Activated naive CD8-positive, alpha-beta T cell treated with anti-CD3 and anti-CD28 coated beads for 36 hours (primary cell): ENCODE data around the gene MYO18A. TPM values are rescaled to one million over a fixed set of nuclear protein-coding genes. Genes with fewer than 3 reads are reported as not detected.

Experiments
- DNase-seq: peaks from one replicate; pipeline ENCODE4 v3.0.0; 2021
- H3K27ac Mint-ChIP-seq: one replicate; pipeline ENCODE4 v1.8.0; 2022; ENCODE audit warnings: mild to moderate bottlenecking, moderate library complexity, mixed read lengths
- H3K27me3 Mint-ChIP-seq: one replicate; pipeline ENCODE4 v1.8.0; 2022; ENCODE audit warnings: mild to moderate bottlenecking, mixed read lengths
- H3K36me3 Mint-ChIP-seq: one replicate; pipeline ENCODE4 v1.8.0; 2021; ENCODE audit warnings: mild to moderate bottlenecking, mixed read lengths
- H3K4me1 Mint-ChIP-seq: one replicate; pipeline ENCODE4 v1.8.0; 2021; ENCODE audit warnings: mixed read lengths
- H3K4me3 Mint-ChIP-seq: one replicate; pipeline ENCODE4 v1.8.0; 2022; ENCODE audit warnings: mild to moderate bottlenecking, moderate library complexity, mixed read lengths
- H3K9me3 Mint-ChIP-seq: one replicate; pipeline ENCODE4 v1.8.0; 2022; ENCODE audit warnings: mixed read lengths
- total RNA-seq, 2 experiments: library from RNA; stranded (reverse); gene quantifications; one replicate each; pipeline ENCODE4 v1.2.3, GENCODE V29; 2021

MYO18A gene
- total RNA-seq, 2 experiments from 2014 or later = 23.6 to 24.2 TPM

GRCh38 chr17:29085223-29085622, 95.0 kb downstream of the MYO18A start:
- Mint-ChIP-seq H3K36me3 (peaks cover 8% of the 10 kb centered on the region), H3K4me1 (no peaks in the 10 kb centered on the region), H3K27ac (no peak overlapping the region), H3K9me3 (no peaks in the 10 kb centered on the region), H3K4me3 (no peak overlapping the region), H3K27me3 (no peaks in the 10 kb centered on the region)
- no peak for DNase-seq

- H3K27me3 Mint-ChIP-seq = no peaks in the 10 kb centered on the region
- no peak overlapping the region for H3K4me3 Mint-ChIP-seq
- H3K27ac Mint-ChIP-seq = no peak overlapping the region
- DNase-seq = no peak
- no peaks in the 10 kb centered on the region for H3K4me1 Mint-ChIP-seq
- no peaks in the 10 kb centered on the region for H3K9me3 Mint-ChIP-seq
- peaks cover 8% of the 10 kb centered on the region for H3K36me3 Mint-ChIP-seq
These were observed 95.6 kb downstream of the MYO18A start for GRCh38 chr17:29084541-29085146.

DNA sequence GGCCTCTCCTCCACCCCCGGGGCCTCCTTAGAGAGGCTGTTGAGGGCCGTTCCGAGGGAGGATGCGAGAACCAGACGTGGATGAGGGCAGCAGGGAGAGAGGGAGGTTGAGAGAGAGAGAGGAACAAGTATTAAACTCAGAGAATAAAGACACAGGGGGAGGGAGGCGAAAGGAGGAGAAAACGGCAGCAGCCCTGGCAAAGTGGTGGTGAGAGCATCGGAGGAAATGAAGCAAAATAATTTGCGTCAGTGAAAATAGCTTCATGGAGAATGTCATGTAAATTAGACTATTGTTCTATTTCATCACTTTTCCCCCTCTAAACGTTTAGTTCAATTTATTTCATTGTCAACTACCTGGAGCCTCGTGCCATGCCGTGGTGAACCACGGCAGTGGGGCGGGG, 99.2 kb downstream of the MYO18A start:
- H3K9me3 Mint-ChIP-seq = no peaks in the 10 kb centered on the region
- H3K27me3 Mint-ChIP-seq = no peaks in the 10 kb centered on the region
- H3K4me3 Mint-ChIP-seq = no peak overlapping the region
- H3K36me3 Mint-ChIP-seq = peaks cover 4% of the 10 kb centered on the region
- peak overlapping the region; percentile 6 for H3K27ac Mint-ChIP-seq
- no peak for DNase-seq
- no peaks in the 10 kb centered on the region for H3K4me1 Mint-ChIP-seq

- DNase-seq = no peak
- Mint-ChIP-seq H3K27me3 (no peaks in the 10 kb centered on the region), H3K27ac (no peak overlapping the region), H3K9me3 (no peaks in the 10 kb centered on the region), H3K4me1 (no peaks in the 10 kb centered on the region), H3K36me3 (peaks cover 4% of the 10 kb centered on the region), H3K4me3 (no peak overlapping the region)
These were observed 99.9 kb downstream of the MYO18A start for GRCh38 chr17:29080323-29080722.

DNA sequence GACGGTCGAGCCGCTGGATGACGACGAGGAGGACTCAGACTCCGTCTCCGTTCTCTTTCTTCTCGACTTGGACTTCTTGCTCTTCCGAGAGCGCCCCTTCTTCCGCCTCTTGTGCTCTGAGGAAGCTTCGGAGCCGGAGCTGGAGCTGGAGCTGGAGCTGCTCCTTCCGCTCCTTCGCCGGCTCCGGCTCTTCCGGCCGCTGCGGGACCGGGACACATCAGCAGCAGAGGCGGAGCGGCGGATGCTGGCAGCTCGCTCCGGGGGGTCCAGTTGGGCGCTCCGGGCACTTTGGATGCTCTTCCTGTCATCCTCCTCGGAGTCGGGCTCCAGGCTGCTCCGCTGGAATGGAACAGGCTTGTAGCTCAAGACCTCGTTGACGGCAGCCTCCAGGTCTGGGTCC, 100.3 kb downstream of the MYO18A start:
- no peaks in the 10 kb centered on the region for H3K27me3 Mint-ChIP-seq
- H3K27ac Mint-ChIP-seq = no peak overlapping the region
- DNase-seq = no peak
- H3K4me3 Mint-ChIP-seq = no peak overlapping the region
- H3K4me1 Mint-ChIP-seq = no peaks in the 10 kb centered on the region
- H3K9me3 Mint-ChIP-seq = no peaks in the 10 kb centered on the region
- H3K36me3 Mint-ChIP-seq = peaks cover 4% of the 10 kb centered on the region

GRCh38 chr17:29079433-29079832, 100.8 kb downstream of the MYO18A start:
- H3K9me3 Mint-ChIP-seq = no peaks in the 10 kb centered on the region
- DNase-seq = no peak
- no peaks in the 10 kb centered on the region for H3K4me1 Mint-ChIP-seq
- no peaks in the 10 kb centered on the region for H3K27me3 Mint-ChIP-seq
- no peak overlapping the region for H3K4me3 Mint-ChIP-seq
- no peak overlapping the region for H3K27ac Mint-ChIP-seq
- peaks cover 4% of the 10 kb centered on the region for H3K36me3 Mint-ChIP-seq

DNA sequence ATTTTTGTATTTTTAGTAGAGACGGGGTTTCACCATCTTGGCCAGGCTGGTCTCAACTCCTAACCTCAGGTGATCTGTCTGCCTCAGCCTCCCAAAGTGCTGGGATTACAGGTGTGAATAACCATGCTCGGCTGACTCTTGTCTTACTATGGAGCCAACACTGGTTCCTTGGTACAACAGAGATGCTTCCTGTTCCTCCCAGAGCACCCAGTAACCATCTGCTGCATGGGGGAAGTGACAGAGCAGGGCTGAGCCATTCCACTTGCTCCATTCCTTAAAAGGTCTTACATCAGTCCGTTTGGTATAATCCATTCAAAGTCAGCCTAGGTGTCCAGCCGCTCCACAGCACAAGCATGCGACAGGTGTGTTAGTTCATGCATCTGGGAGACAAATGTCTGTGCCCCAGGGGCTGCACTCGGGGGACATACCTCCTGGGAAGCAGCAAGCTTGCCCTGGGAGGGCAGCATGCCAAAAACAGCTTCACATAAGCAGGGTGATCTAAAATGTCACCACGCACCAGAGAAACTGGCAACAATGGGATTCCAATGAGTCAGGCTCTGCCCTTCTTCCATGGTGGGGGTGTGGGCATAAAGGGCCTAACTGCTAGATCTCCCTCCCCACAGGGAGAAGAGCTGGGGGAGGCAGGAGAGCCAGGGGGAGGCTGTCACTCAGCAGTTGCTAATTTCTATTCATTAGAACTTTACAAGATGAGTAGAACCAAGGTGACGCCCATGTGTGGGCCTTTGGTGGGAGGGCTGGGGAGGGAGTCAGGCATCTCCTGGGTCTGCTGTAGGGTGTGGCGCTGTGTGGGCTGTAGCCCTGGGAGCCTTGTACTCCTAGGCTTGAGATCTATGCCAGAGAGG, 101.8 kb downstream of the MYO18A start:
- no peak overlapping the region for H3K4me3 Mint-ChIP-seq
- H3K9me3 Mint-ChIP-seq = no peaks in the 10 kb centered on the region
- no peak overlapping the region for H3K27ac Mint-ChIP-seq
- H3K27me3 Mint-ChIP-seq = no peaks in the 10 kb centered on the region
- no peaks in the 10 kb centered on the region for H3K4me1 Mint-ChIP-seq
- H3K36me3 Mint-ChIP-seq = peaks cover 4% of the 10 kb centered on the region
- no peak for DNase-seq

DNA sequence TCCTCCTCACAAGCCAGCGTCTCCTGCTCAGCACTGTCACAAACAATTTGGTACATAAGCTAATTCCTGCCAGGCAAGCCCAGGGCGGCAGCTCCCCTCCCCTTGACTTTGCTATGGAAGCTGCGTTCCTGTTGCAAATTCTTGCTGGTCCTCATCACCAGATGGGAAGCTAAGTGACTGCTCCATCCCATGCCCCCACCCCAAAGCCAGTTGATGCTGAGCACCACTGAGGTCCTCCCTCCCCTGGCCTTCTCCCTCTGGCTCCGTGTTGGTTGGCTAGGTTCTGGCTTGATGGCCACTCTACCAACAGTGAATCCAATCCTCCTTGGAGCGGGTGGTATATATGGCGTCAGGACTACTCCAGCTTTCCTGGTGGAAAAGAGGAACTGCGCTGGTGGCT, 102.9 kb downstream of the MYO18A start:
- H3K27me3 Mint-ChIP-seq = no peaks in the 10 kb centered on the region
- peaks cover 4% of the 10 kb centered on the region for H3K36me3 Mint-ChIP-seq
- H3K4me3 Mint-ChIP-seq = no peak overlapping the region
- H3K4me1 Mint-ChIP-seq = no peaks in the 10 kb centered on the region
- H3K27ac Mint-ChIP-seq = no peak overlapping the region
- no peaks in the 10 kb centered on the region for H3K9me3 Mint-ChIP-seq
- no peak for DNase-seq

DNA sequence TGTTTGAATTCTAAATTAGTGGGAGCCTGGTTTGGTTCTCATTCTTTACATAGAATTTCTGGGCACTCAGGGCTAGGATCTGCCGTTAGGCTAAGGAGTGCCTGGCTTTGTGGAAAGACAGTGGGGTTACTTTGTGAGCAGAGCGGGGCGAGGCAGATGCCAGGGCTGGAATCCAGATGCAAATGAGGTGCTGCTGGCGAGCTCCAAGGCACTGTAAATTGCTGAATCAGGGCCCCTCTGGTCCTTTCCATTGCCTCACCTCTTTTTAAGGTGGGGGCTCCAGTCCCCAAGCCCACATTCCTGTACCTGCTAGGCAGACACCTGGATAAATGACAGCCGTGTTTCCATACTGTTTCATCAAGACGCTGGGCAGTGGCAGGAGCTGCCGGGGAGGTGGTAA, 103.5 kb downstream of the MYO18A start:
- Mint-ChIP-seq H3K27me3 (no peaks in the 10 kb centered on the region), H3K9me3 (no peaks in the 10 kb centered on the region), H3K36me3 (peaks cover 1% of the 10 kb centered on the region), H3K4me1 (no peaks in the 10 kb centered on the region), H3K27ac (no peak overlapping the region), H3K4me3 (no peak overlapping the region)
- no peak for DNase-seq

GRCh38 chr17:29076087-29076486, 104.1 kb downstream of the MYO18A start:
- H3K9me3 Mint-ChIP-seq = no peaks in the 10 kb centered on the region
- H3K4me3 Mint-ChIP-seq = no peak overlapping the region
- H3K36me3 Mint-ChIP-seq = no peaks in the 10 kb centered on the region
- no peaks in the 10 kb centered on the region for H3K27me3 Mint-ChIP-seq
- H3K27ac Mint-ChIP-seq = no peak overlapping the region
- DNase-seq = no peak
- no peaks in the 10 kb centered on the region for H3K4me1 Mint-ChIP-seq

- Mint-ChIP-seq H3K4me1 (no peaks in the 10 kb centered on the region), H3K27me3 (no peaks in the 10 kb centered on the region), H3K4me3 (no peak overlapping the region), H3K36me3 (no peaks in the 10 kb centered on the region), H3K9me3 (no peaks in the 10 kb centered on the region), H3K27ac (no peak overlapping the region)
- DNase-seq = no peak
These were observed 105.7 kb downstream of the MYO18A start for GRCh38 chr17:29074488-29074887.

DNA sequence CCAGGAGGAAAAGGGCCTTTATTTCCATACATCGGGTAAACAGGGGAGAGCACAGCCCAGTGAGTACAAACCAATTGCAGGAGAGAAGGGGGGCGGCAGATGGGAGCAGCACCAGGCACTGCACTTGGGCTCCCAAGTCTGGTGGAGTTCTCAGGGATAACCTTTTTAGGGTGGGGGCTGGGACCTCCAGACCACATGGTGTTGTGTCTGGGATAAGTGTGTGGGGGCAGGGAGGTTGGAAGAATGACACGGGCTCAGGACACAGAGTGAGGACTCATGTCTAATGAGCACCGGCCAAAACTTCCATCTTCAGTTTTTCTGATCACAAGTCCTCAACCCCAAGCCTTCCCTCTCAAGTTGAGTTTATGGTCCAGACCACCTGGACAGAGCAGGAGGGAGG, 106.7 kb downstream of the MYO18A start:
- H3K27ac Mint-ChIP-seq = no peak overlapping the region
- no peaks in the 10 kb centered on the region for H3K27me3 Mint-ChIP-seq
- no peaks in the 10 kb centered on the region for H3K4me1 Mint-ChIP-seq
- H3K9me3 Mint-ChIP-seq = no peaks in the 10 kb centered on the region
- no peak for DNase-seq
- no peak overlapping the region for H3K4me3 Mint-ChIP-seq
- no peaks in the 10 kb centered on the region for H3K36me3 Mint-ChIP-seq

GRCh38 chr17:29073045-29073444, 107.2 kb downstream of the MYO18A start:
- H3K27me3 Mint-ChIP-seq = no peaks in the 10 kb centered on the region
- no peak for DNase-seq
- no peaks in the 10 kb centered on the region for H3K9me3 Mint-ChIP-seq
- no peaks in the 10 kb centered on the region for H3K4me1 Mint-ChIP-seq
- no peak overlapping the region for H3K4me3 Mint-ChIP-seq
- no peaks in the 10 kb centered on the region for H3K36me3 Mint-ChIP-seq
- H3K27ac Mint-ChIP-seq = no peak overlapping the region

- Mint-ChIP-seq H3K36me3 (no peaks in the 10 kb centered on the region), H3K4me3 (no peak overlapping the region), H3K9me3 (no peaks in the 10 kb centered on the region), H3K27ac (no peak overlapping the region), H3K27me3 (no peaks in the 10 kb centered on the region), H3K4me1 (no peaks in the 10 kb centered on the region)
- DNase-seq = no peak
These were observed 108.9 kb downstream of the MYO18A start for GRCh38 chr17:29071303-29071702.

DNA sequence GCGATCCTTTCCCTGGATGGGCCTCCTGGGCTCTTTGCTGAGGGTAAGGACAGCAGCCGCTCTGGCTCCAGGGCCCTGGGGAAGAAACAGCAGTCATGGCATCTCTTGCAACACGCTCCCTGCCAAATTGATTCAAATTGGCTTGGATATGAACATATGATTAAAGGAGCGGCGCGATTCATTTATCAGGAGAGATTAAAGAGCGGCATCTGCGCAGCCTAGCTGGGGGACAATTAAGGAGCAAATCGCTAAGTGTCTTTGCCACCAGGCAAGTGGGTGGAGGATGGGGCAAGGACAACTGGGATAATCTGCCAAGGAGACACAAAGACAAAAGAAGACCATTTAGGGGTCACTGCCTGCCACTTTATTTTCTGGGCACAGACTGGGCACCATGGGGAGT, 109.4 kb downstream of the MYO18A start:
- Mint-ChIP-seq H3K4me1 (no peaks in the 10 kb centered on the region), H3K27ac (no peak overlapping the region), H3K27me3 (no peaks in the 10 kb centered on the region), H3K9me3 (no peaks in the 10 kb centered on the region), H3K36me3 (no peaks in the 10 kb centered on the region), H3K4me3 (no peak overlapping the region)
- DNase-seq = no peak

DNA sequence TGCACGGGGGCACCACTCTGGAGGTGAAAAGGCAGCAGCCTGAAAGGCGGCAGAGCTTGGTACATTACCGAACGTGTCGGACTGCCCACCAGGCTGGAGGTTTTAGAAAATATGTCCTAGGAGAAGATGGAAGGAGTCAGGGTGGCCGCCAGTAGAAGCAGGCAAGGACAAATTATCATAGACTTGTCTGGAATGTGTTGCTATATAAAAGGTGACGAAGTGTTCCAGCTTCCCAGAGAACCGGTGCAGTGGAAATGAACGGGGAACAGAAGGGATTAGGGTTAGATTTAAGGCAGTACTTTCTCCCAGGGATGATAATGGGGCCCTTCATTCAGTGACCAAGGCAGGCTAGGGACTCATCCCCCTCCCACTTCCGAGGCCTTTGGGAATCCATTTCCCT, 109.9 kb downstream of the MYO18A start:
- no peaks in the 10 kb centered on the region for H3K27me3 Mint-ChIP-seq
- no peak for DNase-seq
- no peak overlapping the region for H3K27ac Mint-ChIP-seq
- H3K9me3 Mint-ChIP-seq = no peaks in the 10 kb centered on the region
- no peak overlapping the region for H3K4me3 Mint-ChIP-seq
- H3K36me3 Mint-ChIP-seq = no peaks in the 10 kb centered on the region
- H3K4me1 Mint-ChIP-seq = no peaks in the 10 kb centered on the region
